A673 (cell line): ENCODE results near the gene ANKS1B. TPM values are rescaled to one million over a fixed set of nuclear protein-coding genes. Genes with fewer than 3 reads are reported as not detected.

Experiments used
- BruUV-seq: library from RNA; stranded (reverse); fragments of 400-500 nt; replicated peaks from 2 replicates; lab custom pipeline; 2021; lab: Mats Ljungman, UMichigan
- CTCF ChIA-PET: fragments of 300-600 bp; sonication (Branson Sonifier 250); formaldehyde crosslinking; loops from one replicate; lab custom pipeline; 2022; ENCODE audit warnings: antibody characterized with exemption; lab: Charles Lee
- POLR2A ChIA-PET: fragments of 300-600 bp; sonication (Branson Sonifier 250); formaldehyde crosslinking; loops from one replicate; lab custom pipeline; 2022; ENCODE audit warnings: antibody characterized with exemption; ENCODE audit not compliant: low non-redundant PET; lab: Charles Lee
- DNase-seq: peaks from one replicate; pipeline ENCODE4 v3.0.0-alpha.2; 2015; ENCODE audit warnings: low spot score
- H3K27ac ChIP-seq: fragments of 200-600 bp; sonication (generic); 2 replicates; pipeline ENCODE4 v1.5.1; 2016; ENCODE audit warnings: mixed run types, low read depth, mild to moderate bottlenecking, mixed read lengths, antibody characterized with exemption, low read length; ENCODE audit not compliant: poor library complexity, severe bottlenecking
- H3K27me3 ChIP-seq: fragments of 200-600 bp; sonication (generic); replicated peaks from 2 replicates; pipeline ENCODE4 v1.6.1; 2017; ENCODE audit warnings: mixed run types, low read depth, mild to moderate bottlenecking, mixed read lengths, antibody characterized with exemption, low read length; ENCODE audit not compliant: insufficient read depth, poor library complexity
- H3K36me3 ChIP-seq: fragments of 200-600 bp; sonication (generic); 2 replicates; pipeline ENCODE4 v1.6.1; 2016; ENCODE audit warnings: mixed run types, mild to moderate bottlenecking, mixed read lengths, antibody characterized with exemption, low read length; ENCODE audit not compliant: insufficient read depth, poor library complexity, severe bottlenecking
- H3K4me1 ChIP-seq: fragments of 200-600 bp; sonication (generic); 2 replicates; pipeline ENCODE4 v1.6.1; 2017; ENCODE audit warnings: mixed run types, mild to moderate bottlenecking, mixed read lengths, antibody characterized with exemption, low read length; ENCODE audit not compliant: insufficient read depth, poor library complexity, severe bottlenecking
- H3K4me3 ChIP-seq: fragments of 200-600 bp; sonication (generic); 2 replicates; pipeline ENCODE4 v1.5.1; 2016; ENCODE audit warnings: low read depth, mixed run types, mild to moderate bottlenecking, mixed read lengths, low read length; ENCODE audit not compliant: poor library complexity, severe bottlenecking
- H3K9me3 ChIP-seq: fragments of 200-600 bp; sonication (generic); 2 replicates; pipeline ENCODE4 v1.6.1; 2016; ENCODE audit warnings: mixed run types, low read depth, mild to moderate bottlenecking, mixed read lengths, antibody characterized with exemption, low read length; ENCODE audit not compliant: poor library complexity, severe bottlenecking
- EZH2 ChIP-seq: fragments of 200-600 bp; sonication (generic); IDR thresholded peaks from 2 replicates; pipeline ENCODE4 v1.6.1; 2017; ENCODE audit warnings: borderline replicate concordance, low read depth, mild to moderate bottlenecking, mixed read lengths, antibody characterized with exemption, low read length; ENCODE audit not compliant: poor library complexity, severe bottlenecking
- intact Hi-C: fragments of 100-400 bp; cut with micrococcal nuclease; formaldehyde crosslinking; loops from one replicate; pipeline ENCODE4 v1.10.0; 2022; ENCODE audit not compliant: unreplicated experiment
- total RNA-seq: library from RNA; stranded (reverse); gene quantifications from 2 replicates; pipeline ENCODE4 v1.2.3, GENCODE V29; 2021
- TF ChIP-seq, protein P1 (sequence below): fragments of 300-800, 200-600 bp; sonication (generic); conservative IDR thresholded peaks from 2 replicates; pipeline ENCODE4 v1.5.1; 2017; ENCODE audit warnings: low read depth, mild to moderate bottlenecking, antibody characterized with exemption, low read length, moderate library complexity, mixed read lengths

Gene ANKS1B
- total RNA-seq, 1 experiment from 2014 or later: 0.99 TPM

DNA sequence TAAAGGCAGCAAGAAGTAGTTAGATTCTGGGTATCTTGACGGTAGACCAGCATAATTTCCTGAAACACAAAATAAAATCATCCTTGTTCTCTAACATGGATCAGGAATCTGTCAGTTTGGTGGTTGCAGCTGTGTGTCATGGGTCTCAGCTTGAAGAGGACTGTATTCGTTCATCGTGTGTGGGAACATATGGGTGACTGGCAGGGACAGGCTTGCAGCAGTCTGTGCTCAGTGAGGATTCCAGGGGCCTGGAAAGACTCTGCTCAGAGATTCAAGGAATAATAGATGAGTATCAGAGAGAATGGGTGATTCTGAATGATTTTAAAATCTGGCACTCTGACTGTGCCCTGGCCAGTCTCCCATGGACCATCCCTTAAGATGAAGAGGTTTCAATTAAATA is 918.0 kb downstream of the ANKS1B start:
- POLR2A ChIA-PET: no interaction called here
- BruUV-seq: no TSS peak
- no peak overlapping the region for H3K4me3 ChIP-seq
- no peaks in the 10 kb centered on the region for H3K4me1 ChIP-seq
- no peaks in the 10 kb centered on the region for H3K9me3 ChIP-seq
- peaks cover 29% of the 10 kb centered on the region for H3K27me3 ChIP-seq
- DNase-seq: no peak
- CTCF ChIA-PET: no interaction called here
- H3K36me3 ChIP-seq: no peaks in the 10 kb centered on the region
- H3K27ac ChIP-seq: no peak overlapping the region
- TF ChIP-seq EZH2: no peak
- TF ChIP-seq, protein P1, sequence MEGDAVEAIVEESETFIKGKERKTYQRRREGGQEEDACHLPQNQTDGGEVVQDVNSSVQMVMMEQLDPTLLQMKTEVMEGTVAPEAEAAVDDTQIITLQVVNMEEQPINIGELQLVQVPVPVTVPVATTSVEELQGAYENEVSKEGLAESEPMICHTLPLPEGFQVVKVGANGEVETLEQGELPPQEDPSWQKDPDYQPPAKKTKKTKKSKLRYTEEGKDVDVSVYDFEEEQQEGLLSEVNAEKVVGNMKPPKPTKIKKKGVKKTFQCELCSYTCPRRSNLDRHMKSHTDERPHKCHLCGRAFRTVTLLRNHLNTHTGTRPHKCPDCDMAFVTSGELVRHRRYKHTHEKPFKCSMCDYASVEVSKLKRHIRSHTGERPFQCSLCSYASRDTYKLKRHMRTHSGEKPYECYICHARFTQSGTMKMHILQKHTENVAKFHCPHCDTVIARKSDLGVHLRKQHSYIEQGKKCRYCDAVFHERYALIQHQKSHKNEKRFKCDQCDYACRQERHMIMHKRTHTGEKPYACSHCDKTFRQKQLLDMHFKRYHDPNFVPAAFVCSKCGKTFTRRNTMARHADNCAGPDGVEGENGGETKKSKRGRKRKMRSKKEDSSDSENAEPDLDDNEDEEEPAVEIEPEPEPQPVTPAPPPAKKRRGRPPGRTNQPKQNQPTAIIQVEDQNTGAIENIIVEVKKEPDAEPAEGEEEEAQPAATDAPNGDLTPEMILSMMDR: no peak
- intact Hi-C loops: no loop called here

DNA sequence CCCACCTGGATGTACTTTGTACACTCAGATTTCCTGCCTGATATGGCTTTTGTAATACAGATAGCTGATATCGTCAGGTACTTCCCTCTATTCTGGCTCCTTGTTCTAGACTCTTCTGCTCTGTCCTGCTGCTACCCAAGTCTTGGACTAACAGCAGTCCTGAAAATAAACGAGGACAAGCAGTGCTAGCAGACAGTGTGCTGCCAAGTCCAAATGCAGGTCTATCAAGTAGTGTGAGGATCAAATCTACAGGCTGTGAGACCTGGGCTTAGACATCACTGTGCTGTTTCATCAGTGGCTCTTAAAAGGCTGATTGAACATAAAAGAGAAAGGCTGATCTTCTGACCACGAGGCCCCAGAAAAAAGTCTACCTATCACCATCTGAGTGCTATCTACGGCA is 921.6 kb downstream of the ANKS1B start:
- Histone ChIP-seq H3K27me3 (peaks cover 18% of the 10 kb centered on the region), H3K27ac (no peak overlapping the region), H3K4me1 (peaks cover 7% of the 10 kb centered on the region), H3K9me3 (no peaks in the 10 kb centered on the region), H3K4me3 (no peak overlapping the region), H3K36me3 (no peaks in the 10 kb centered on the region)
- ChIA-PET CTCF (no interaction called here), POLR2A (no interaction called here)
- BruUV-seq: no TSS peak
- DNase-seq: no peak
- TF ChIP-seq EZH2: no peak
- TF ChIP-seq, protein P1: no peak
- intact Hi-C loops: no loop called here

DNA sequence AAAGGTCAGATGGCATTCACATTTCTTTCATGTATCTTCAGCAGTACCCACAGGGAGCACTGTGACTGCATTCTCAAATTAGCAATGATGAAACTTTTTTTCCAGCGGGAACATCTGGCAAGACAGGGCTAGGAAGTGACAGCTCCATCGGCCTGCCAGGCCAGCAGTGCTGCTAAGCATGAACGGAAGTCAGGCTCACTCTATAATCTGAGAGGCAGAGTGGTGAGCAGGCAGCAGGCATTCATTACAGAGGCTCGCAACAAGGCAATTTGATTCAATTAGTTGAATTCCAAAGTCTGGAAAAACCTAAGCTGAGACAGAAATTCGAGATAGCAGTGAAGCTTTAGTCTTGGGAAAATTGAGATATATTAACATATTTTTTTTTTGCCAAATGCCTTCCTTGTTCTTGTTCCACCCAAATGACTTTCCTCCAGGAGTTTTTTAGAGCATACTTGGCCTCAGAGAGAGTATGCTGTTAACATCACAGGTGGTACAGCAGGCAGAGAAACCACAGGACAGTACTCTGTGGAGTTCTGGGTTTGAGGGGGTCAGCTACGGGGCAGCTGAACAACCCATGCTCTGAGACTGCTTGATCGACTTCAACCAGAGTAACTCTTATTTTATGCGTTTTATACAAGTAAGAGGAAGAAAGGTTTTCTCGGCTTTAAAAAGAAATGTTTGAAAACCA is 924.8 kb downstream of the ANKS1B start:
- ChIA-PET CTCF (no interaction called here), POLR2A (no interaction called here)
- Histone ChIP-seq H3K27me3 (peaks cover 18% of the 10 kb centered on the region), H3K4me3 (no peak overlapping the region), H3K4me1 (peaks cover 7% of the 10 kb centered on the region), H3K9me3 (no peaks in the 10 kb centered on the region), H3K36me3 (no peaks in the 10 kb centered on the region), H3K27ac (no peak overlapping the region)
- BruUV-seq: no TSS peak
- peak; percentile 82 for DNase-seq
- intact Hi-C loops: no loop called here
- TF ChIP-seq, protein P1: peak; percentile 42; the same call in 1 of the 2 replicates
- no peak for TF ChIP-seq EZH2
